Measurements from ENCODE around the gene HOXB2. TPM values are rescaled to one million over a fixed set of nuclear protein-coding genes. Genes with fewer than 3 reads are reported as not detected.

The HOXB2 gene
- total and polyA plus RNA-seq, 8 donors = 6.7 to 83.0 (median 12.4) TPM

DNA sequence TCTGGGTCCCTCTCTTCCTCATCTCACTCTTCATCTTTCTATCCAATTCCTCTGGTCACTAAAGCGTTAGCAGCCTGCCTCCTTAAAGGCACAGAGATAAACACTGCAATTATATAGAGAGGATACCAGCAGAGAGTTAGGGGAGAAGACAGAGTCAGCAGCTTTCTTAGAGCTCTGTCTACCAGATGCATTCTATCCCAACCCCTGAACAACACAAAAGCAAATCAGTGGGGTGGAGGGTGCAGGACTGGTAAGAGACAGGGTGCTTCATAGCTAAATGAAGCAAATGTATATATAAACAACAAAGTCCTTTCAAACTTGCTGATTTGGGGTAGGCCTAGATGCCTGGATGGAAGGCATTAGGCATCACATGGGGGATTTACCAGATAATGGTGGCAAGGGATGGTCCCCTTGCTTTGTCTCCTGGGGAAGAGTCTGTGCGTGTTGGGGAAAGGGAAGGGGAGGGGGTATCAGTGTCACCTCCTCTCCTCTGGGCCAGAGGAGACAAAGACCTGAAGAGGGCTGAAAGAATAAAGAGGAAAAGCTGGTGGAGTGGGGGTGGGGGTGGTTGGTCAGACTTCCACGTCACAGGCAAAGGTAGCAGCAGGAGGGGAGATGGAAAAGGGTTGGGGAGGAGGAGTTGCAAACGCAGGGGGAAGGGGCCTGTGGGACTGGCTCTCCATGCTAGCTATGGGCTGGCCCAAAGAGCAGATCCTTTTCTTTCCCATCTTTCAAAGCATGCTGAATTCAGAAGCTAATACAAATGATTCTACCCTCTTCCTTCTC is 21.2 kb upstream of the HOXB2 start:
- Histone ChIP-seq H3K27me3 (peaks cover 0 to 95% (median 53%) of the 10 kb centered on the region in 3 donors), H3K4me1 (peaks cover 34 to 96% (median 67%) of the 10 kb centered on the region in 4 donors), H3K27ac (peak overlapping the region in 4 of 5 donors; percentile 41 to 95 (median 93)), H3K4me3 (no peak overlapping the region), H3K36me3 (no peaks in the 10 kb centered on the region), H3K9me3 (no peaks in the 10 kb centered on the region)
- intact Hi-C loops (cut with DNase I; ENCODE audit: low total_unique reads) = no loop called here
- no peak for DNase-seq
- TF ChIP-seq POLR2AphosphoS5 (IDR thresholded peaks at IDR 0.05) (no peak), EP300 (IDR thresholded peaks at IDR 0.05) (no peak), POLR2A (IDR thresholded peaks at IDR 0.05) (no peak)
- TF ChIP-seq, protein P1, sequence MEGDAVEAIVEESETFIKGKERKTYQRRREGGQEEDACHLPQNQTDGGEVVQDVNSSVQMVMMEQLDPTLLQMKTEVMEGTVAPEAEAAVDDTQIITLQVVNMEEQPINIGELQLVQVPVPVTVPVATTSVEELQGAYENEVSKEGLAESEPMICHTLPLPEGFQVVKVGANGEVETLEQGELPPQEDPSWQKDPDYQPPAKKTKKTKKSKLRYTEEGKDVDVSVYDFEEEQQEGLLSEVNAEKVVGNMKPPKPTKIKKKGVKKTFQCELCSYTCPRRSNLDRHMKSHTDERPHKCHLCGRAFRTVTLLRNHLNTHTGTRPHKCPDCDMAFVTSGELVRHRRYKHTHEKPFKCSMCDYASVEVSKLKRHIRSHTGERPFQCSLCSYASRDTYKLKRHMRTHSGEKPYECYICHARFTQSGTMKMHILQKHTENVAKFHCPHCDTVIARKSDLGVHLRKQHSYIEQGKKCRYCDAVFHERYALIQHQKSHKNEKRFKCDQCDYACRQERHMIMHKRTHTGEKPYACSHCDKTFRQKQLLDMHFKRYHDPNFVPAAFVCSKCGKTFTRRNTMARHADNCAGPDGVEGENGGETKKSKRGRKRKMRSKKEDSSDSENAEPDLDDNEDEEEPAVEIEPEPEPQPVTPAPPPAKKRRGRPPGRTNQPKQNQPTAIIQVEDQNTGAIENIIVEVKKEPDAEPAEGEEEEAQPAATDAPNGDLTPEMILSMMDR (IDR thresholded peaks at IDR 0.05) = no peak
- WGBS, 5 donors = 40 to 62% (median 45%) methylated on average over 4 of the region's 4 CpGs

DNA sequence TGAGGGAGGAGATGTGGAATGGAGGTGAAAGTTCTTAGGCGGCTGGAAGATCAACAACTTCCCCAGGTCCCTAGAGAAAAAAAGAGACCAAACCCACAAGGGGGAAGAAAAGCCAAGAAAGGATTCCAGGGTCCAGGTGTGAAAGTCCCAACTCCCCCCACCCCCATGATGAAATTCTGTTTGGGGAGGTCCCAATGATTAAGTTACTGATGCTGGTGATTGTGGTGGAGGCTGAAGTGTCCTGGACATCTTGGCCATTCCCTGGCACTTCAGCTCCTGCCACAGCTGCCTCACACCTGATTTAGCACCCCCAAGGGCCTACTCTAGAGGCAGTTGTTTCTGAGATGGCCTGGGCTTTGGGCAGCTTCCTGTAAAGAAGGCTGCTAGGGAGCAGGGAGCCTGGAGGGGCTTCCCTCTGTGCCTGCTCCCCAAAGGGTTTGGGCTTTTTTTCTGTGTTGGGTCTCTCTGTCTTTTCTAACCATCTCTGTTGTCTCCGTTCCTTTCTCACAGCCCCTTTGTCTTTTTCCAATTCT is 20.2 kb upstream of the HOXB2 start:
- Histone ChIP-seq H3K27me3 (peaks cover 0 to 90% (median 43%) of the 10 kb centered on the region in 3 donors), H3K27ac (peak overlapping the region in 4 of 5 donors; percentile 77 to 95 (median 93)), H3K4me1 (peaks cover 39 to 98% (median 72%) of the 10 kb centered on the region in 4 donors), H3K4me3 (peak overlapping the region in 1 of 4 donors; percentile 39), H3K36me3 (no peaks in the 10 kb centered on the region), H3K9me3 (no peaks in the 10 kb centered on the region)
- TF ChIP-seq POLR2AphosphoS5 (IDR thresholded peaks at IDR 0.05) = no peak
- TF ChIP-seq, protein P1 (IDR thresholded peaks at IDR 0.05) = no peak
- TF ChIP-seq EP300 (IDR thresholded peaks at IDR 0.05) = no peak
- TF ChIP-seq POLR2A (IDR thresholded peaks at IDR 0.05) = no peak
- 35 to 66% (median 46%) methylated on average over 2 of the region's 2 CpGs for WGBS, 5 donors
- DNase-seq = no peak
- intact Hi-C loops (cut with DNase I; ENCODE audit: low total_unique reads) = no loop called here

DNA sequence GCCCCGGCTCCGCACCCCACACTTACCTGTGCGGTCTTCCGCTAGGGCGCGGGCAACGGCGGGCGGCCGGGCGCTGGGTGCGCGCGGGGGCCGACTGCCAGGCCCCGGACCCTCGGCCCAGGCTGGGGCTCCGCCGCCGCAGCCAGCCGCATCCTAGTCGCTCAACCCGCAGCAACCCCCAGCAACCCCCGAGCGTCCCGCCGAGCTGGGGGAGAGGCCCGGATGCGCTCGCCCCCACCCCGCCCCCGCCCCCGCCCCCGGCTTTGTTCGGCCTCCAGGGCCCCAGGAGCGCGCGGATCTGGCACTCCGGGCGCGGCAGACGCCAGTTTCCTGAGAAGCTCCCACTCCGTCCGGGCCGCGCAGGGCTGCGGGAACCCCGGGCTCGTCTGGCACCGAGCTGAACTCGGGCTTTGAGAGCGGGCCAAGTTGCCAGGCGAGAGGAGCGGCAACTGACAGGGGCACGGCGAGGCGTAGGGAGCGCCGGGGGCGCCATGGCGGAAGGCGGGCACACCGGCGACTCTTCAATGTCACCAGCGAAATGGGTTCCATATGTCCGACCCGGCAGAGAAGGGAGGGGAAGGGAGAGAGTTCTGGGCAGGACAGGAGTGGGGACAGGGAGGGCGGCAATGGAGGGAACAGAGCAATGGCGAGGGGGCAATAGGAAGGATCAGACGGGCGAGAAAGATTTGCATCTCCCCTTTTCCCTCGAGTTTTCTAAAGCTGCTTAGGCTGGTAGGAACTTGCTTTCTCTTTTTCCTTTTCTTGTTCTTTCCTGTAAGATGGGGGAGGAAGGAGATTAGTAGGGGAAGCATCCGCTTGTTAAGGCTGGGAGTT is 19.5 kb upstream of the HOXB2 start:
- H3K27me3 ChIP-seq = peaks cover 0 to 90% (median 37%) of the 10 kb centered on the region in 3 donors
- TF ChIP-seq EP300 (IDR thresholded peaks at IDR 0.05) (no peak), POLR2A (IDR thresholded peaks at IDR 0.05) (no peak), POLR2AphosphoS5 (IDR thresholded peaks at IDR 0.05) (no peak)
- TF ChIP-seq, protein P1 (IDR thresholded peaks at IDR 0.05) = no peak

DNA sequence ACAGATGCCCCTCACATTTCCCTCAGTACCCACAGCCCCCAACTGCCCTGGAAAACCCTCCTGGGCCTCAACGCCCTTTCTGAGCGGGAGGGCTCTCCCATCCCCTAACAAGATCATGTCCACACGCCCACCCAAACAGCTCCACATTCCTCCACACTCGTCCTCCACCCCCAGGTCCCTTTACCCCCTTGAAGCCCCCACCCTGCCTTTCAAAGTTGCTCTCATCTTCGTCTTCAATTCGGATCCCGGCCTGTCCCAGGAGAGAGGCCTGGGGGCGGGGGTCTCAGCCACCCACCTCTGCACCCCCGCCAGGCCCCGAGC is 18.9 kb upstream of the HOXB2 start:
- no peak for DNase-seq
- Histone ChIP-seq H3K27ac (peak overlapping the region; percentile 11 to 95 (median 93)), H3K27me3 (peaks cover 0 to 90% (median 31%) of the 10 kb centered on the region in 3 donors), H3K4me1 (peaks cover 45 to 99% (median 73%) of the 10 kb centered on the region in 4 donors), H3K4me3 (peak overlapping the region; percentile 39 to 47 (median 44)), H3K36me3 (no peaks in the 10 kb centered on the region), H3K9me3 (no peaks in the 10 kb centered on the region)
- TF ChIP-seq, protein P1 (IDR thresholded peaks at IDR 0.05) = no peak
- TF ChIP-seq EP300 (IDR thresholded peaks at IDR 0.05) (no peak), POLR2A (IDR thresholded peaks at IDR 0.05) (no peak), POLR2AphosphoS5 (IDR thresholded peaks at IDR 0.05) (no peak)
- 23 to 28% (median 24%) methylated on average over 9 to 10 of the region's 10 CpGs for WGBS, 5 donors
- intact Hi-C loops (cut with DNase I; ENCODE audit: low total_unique reads) = no loop called here

More for the DNA sequence above, 19.5 kb upstream of the HOXB2 start:
- intact Hi-C loops (cut with DNase I; ENCODE audit: low total_unique reads) = no loop called here
- WGBS, 5 donors = 9 to 34% (median 16%) methylated on average over 23 to 73 of the region's 73 CpGs
- DNase-seq = no peak
- peaks cover 45 to 98% (median 73%) of the 10 kb centered on the region in 4 donors for H3K4me1 ChIP-seq
- H3K9me3 ChIP-seq = no peaks in the 10 kb centered on the region
- H3K27ac ChIP-seq = peak overlapping the region; percentile 30 to 95 (median 93)
- peak overlapping the region; percentile 39 to 47 (median 44) for H3K4me3 ChIP-seq
- H3K36me3 ChIP-seq = no peaks in the 10 kb centered on the region
